Measurements from ENCODE around the gene SFRP2. TPM values are rescaled to one million over a fixed set of nuclear protein-coding genes. Genes with fewer than 3 reads are reported as not detected.

SFRP2 gene
- total RNA-seq, 1 donor from 2014 or later, result 86.1 TPM

- peaks cover 7% of the 10 kb centered on the region for H3K79me2 ChIP-seq (ENCODE audit: low read depth)
- peaks cover 38% of the 10 kb centered on the region for H3F3A ChIP-seq (ENCODE audit: low read depth)
- H3K4me3 Mint-ChIP-seq, result peak overlapping the region; percentile 65
- no peaks in the 10 kb centered on the region for H3K9me3 ChIP-seq (ENCODE audit: low read depth)
- H3K27ac Mint-ChIP-seq, result peak overlapping the region; percentile 94
- no peaks in the 10 kb centered on the region for H3K9me3 Mint-ChIP-seq
- H4K20me1 ChIP-seq (ENCODE audit: low read depth), result no peaks in the 10 kb centered on the region
- H3K27me3 Mint-ChIP-seq (ENCODE audit: insufficient read depth, low read depth), result peaks cover 3% of the 10 kb centered on the region
- peak overlapping the region; percentile 15 for H3K4me3 ChIP-seq
- H3K4me1 Mint-ChIP-seq, result peaks cover 44% of the 10 kb centered on the region
- peak overlapping the region; percentile 81 for H3K27ac ChIP-seq
- peak overlapping the region; percentile 67 for H3K4me2 ChIP-seq
- no peaks in the 10 kb centered on the region for H3K27me3 ChIP-seq
- no peak overlapping the region for H2AFZ ChIP-seq (replicated peaks)
- DNase-seq (ENCODE audit: low spot score), result peak; percentile 59
- H3K4me1 ChIP-seq, result peaks cover 43% of the 10 kb centered on the region
- no peak for TF ChIP-seq CTCF (IDR thresholded peaks at IDR 0.05)
- no peak for TF ChIP-seq EZH2phosphoT487 (IDR thresholded peaks at IDR 0.05)
- TF ChIP-seq EZH2 (IDR thresholded peaks at IDR 0.05), result no peak
- peaks cover 18% of the 10 kb centered on the region for H3K36me3 Mint-ChIP-seq
- H3K36me3 ChIP-seq, result peaks cover 3% of the 10 kb centered on the region
- no peak overlapping the region for H3K9ac ChIP-seq
These were observed 24.1 kb downstream of the SFRP2 start for GRCh38 chr4:153764601-153765368.

- DNase-seq (ENCODE audit: low spot score), result peak; percentile 40
- H2AFZ ChIP-seq (replicated peaks), result no peak overlapping the region
- peaks cover 45% of the 10 kb centered on the region for H3F3A ChIP-seq (ENCODE audit: low read depth)
- peaks cover 52% of the 10 kb centered on the region for H3K4me1 ChIP-seq
- no peak overlapping the region for H3K9ac ChIP-seq
- peak overlapping the region; percentile 67 for H3K4me2 ChIP-seq
- H3K36me3 ChIP-seq, result peaks cover 3% of the 10 kb centered on the region
- no peaks in the 10 kb centered on the region for H3K9me3 ChIP-seq (ENCODE audit: low read depth)
- no peak overlapping the region for H3K4me3 ChIP-seq
- no peaks in the 10 kb centered on the region for H4K20me1 ChIP-seq (ENCODE audit: low read depth)
- Mint-ChIP-seq H3K9me3 (no peaks in the 10 kb centered on the region), H3K4me1 (peaks cover 51% of the 10 kb centered on the region), H3K27me3 (ENCODE audit: insufficient read depth, low read depth) (peaks cover 6% of the 10 kb centered on the region), H3K36me3 (peaks cover 18% of the 10 kb centered on the region), H3K4me3 (peak overlapping the region; percentile 30), H3K27ac (peak overlapping the region; percentile 94)
- H3K27me3 ChIP-seq, result peaks cover 10% of the 10 kb centered on the region
- TF ChIP-seq EZH2 (IDR thresholded peaks at IDR 0.05), result no peak
- TF ChIP-seq CTCF (IDR thresholded peaks at IDR 0.05), result peak; percentile 65
- peaks cover 20% of the 10 kb centered on the region for H3K79me2 ChIP-seq (ENCODE audit: low read depth)
- H3K27ac ChIP-seq, result peak overlapping the region; percentile 81
These were observed 25.5 kb downstream of the SFRP2 start for GRCh38 chr4:153763404-153763803.

- peaks cover 17% of the 10 kb centered on the region for H3K9me3 Mint-ChIP-seq
- peaks cover 10% of the 10 kb centered on the region for H3K27me3 ChIP-seq
- H3K4me1 ChIP-seq, result peaks cover 42% of the 10 kb centered on the region
- H3K9ac ChIP-seq, result no peak within 1 kb of the TSS
- peaks cover 34% of the 10 kb centered on the region for H3F3A ChIP-seq (ENCODE audit: low read depth)
- peak within 1 kb of the TSS; percentile 93 for H3K27ac Mint-ChIP-seq
- H3K4me3 Mint-ChIP-seq, result peak within 1 kb of the TSS; percentile 86
- peaks cover 55% of the 10 kb centered on the region for H3K4me1 Mint-ChIP-seq
- H3K9me3 ChIP-seq (ENCODE audit: low read depth), result no peaks in the 10 kb centered on the region
- TF ChIP-seq EZH2 (IDR thresholded peaks at IDR 0.05) (no peak), CTCF (IDR thresholded peaks at IDR 0.05) (no peak), EZH2phosphoT487 (IDR thresholded peaks at IDR 0.05) (no peak)
- H4K20me1 ChIP-seq (ENCODE audit: low read depth), result no peaks in the 10 kb centered on the region
- no peak within 1 kb of the TSS for H3K27ac ChIP-seq
- H3K27me3 Mint-ChIP-seq (ENCODE audit: insufficient read depth, low read depth), result peaks cover 12% of the 10 kb centered on the region
- H3K4me2 ChIP-seq, result peak within 1 kb of the TSS; percentile 96
- H3K79me2 ChIP-seq (ENCODE audit: low read depth), result peaks cover 28% of the 10 kb centered on the region
- H3K4me3 ChIP-seq, result peak within 1 kb of the TSS; percentile 73
- DNase-seq (ENCODE audit: low spot score), result peak; percentile 66
- H2AFZ ChIP-seq (replicated peaks), result peak within 1 kb of the TSS; percentile 92
- H3K36me3 Mint-ChIP-seq, result peaks cover 34% of the 10 kb centered on the region
- no peaks in the 10 kb centered on the region for H3K36me3 ChIP-seq
These were observed 29.2 kb downstream of the SFRP2 start, which contains the start of gene RNF175 for GRCh38 chr4:153759407-153760316. TSS of gene RNF175 (minus strand) at chr4:153760024. CDS start at chr4:153759862, 162 bp downstream.
